Keratinocyte (primary cell): ENCODE measurements around the gene STXBP2.

Experiments used
- EZH2 ChIP-seq: IDR thresholded peaks from one replicate; pipeline ENCODE4 v1.6.1; 2012; ENCODE audit warnings: inconsistent platforms, mild to moderate bottlenecking, low read length, moderate library complexity
- TF ChIP-seq, protein P1 (sequence below), 3 experiments: IDR thresholded peaks in 1 of 3; conservative IDR thresholded peaks in 1 of 3; optimal IDR thresholded peaks in 1 of 3; 2 replicates in 2 of 3; 3 replicates in 1 of 3; pipeline versions ENCODE3 to v1.5.1; 2011; ENCODE audit warnings: low read length in 3 of 3, mild to moderate bottlenecking in 3 of 3, moderate library complexity in 2 of 3, control low read depth in 1 of 3, inconsistent platforms in 1 of 3; ENCODE audit not compliant: insufficient read depth in 2 of 3; ENCODE audit errors: extremely low read depth in 1 of 3

DNA sequence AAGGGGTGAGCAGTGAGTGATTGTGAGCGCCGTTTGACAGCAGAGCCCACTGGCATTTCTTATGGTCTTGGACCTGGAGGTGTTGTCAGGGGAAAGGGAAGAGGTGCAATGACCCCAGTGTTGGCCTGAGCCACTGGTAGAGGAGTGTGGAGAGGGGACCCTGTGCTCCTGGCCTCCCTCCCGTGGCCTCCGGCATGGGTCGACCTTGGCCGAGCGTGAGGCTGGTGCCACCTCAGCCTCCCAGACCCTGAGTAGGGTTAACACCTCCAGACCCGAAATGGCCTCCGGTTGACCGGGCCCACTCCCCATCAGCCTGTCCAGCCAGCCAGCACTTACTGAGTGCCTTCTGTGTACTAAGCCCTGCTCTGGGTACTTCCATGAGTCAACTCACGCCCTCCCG is 50.3 kb downstream of the STXBP2 start:
- TF ChIP-seq, protein P1, sequence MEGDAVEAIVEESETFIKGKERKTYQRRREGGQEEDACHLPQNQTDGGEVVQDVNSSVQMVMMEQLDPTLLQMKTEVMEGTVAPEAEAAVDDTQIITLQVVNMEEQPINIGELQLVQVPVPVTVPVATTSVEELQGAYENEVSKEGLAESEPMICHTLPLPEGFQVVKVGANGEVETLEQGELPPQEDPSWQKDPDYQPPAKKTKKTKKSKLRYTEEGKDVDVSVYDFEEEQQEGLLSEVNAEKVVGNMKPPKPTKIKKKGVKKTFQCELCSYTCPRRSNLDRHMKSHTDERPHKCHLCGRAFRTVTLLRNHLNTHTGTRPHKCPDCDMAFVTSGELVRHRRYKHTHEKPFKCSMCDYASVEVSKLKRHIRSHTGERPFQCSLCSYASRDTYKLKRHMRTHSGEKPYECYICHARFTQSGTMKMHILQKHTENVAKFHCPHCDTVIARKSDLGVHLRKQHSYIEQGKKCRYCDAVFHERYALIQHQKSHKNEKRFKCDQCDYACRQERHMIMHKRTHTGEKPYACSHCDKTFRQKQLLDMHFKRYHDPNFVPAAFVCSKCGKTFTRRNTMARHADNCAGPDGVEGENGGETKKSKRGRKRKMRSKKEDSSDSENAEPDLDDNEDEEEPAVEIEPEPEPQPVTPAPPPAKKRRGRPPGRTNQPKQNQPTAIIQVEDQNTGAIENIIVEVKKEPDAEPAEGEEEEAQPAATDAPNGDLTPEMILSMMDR (optimal IDR thresholded peaks at IDR 0.05 in 1 of 3, IDR thresholded peaks at IDR 0.05 in 1 of 3, conservative IDR thresholded peaks at IDR 0.05 in 1 of 3; ENCODE audit: extremely low read depth in 1 of 3, insufficient read depth in 2 of 3, low read length in 3 of 3): no peak
- TF ChIP-seq EZH2: no peak
